ENCODE data around the gene PHACTR3.

GRCh38 chr20:59784791-59785668 is 180.7 kb downstream of the PHACTR3 start:
- TF ChIP-seq CTCF (optimal IDR thresholded peaks at IDR 0.05 in 1 of 3, IDR thresholded peaks at IDR 0.05 in 1 of 3, conservative IDR thresholded peaks at IDR 0.05 in 1 of 3; ENCODE audit: extremely low read depth in 1 of 3, insufficient read depth in 2 of 3, low read length in 3 of 3) = no peak
- TF ChIP-seq EZH2 (IDR thresholded peaks at IDR 0.05; ENCODE audit: low read length) = no peak
